Naive B cell (primary cell): ENCODE data around the gene ZNF573. TPM values are rescaled to one million over a fixed set of nuclear protein-coding genes. Genes with fewer than 3 reads are reported as not detected.

Experiments
- polyA plus RNA-seq, 6 donors: library from polyadenylated mRNA; unstranded; fragments of 300-500 nt; fragmentation: Illumina TruSeq; gene quantifications; one replicate each; pipeline ENCODE4 v1.2.3, GENCODE V29; 2021; ENCODE audit warnings: low read depth in 6 of 6

Gene ZNF573
- polyA plus RNA-seq, 6 donors from 2014 or later: 4.3 to 17.0 (median 14.8) TPM

Other genes starting within 250 kb of the ZNF573 start
- 10 to 100 TPM in 2 of 6 donors, 1 to 10 TPM in 4; 4.3 to 11.4 (median 8.7) TPM for gene ZNF571, start 184.8 kb downstream of the ZNF573 start, polyA plus RNA-seq
- 1 to 10 TPM; 3.5 to 9.5 (median 5.6) TPM for gene ZNF540, start 184.7 kb downstream of the ZNF573 start, polyA plus RNA-seq
- 1 to 10 TPM in 5 of 6 donors, not detected in 1; 1.9 to 3.6 (median 2.6) TPM for gene ZFP30, start 124.1 kb downstream of the ZNF573 start, polyA plus RNA-seq
- 1 to 10 TPM; 4.2 to 9.9 (median 6.6) TPM for gene ZNF607, start 59.8 kb downstream of the ZNF573 start, polyA plus RNA-seq
- under 1 TPM in 1 of 6 donors, not detected in 5; 0.03 TPM for gene WDR87, start 127.0 kb upstream of the ZNF573 start, polyA plus RNA-seq
- 10 to 100 TPM in 5 of 6 donors, 1 to 10 TPM in 1; 9.2 to 43.0 (median 19.5) TPM for gene SIPA1L3, start 127.6 kb upstream of the ZNF573 start, polyA plus RNA-seq